CD8-positive, alpha-beta memory T cell (primary cell): ENCODE data around the gene NKAIN4. TPM values are rescaled to one million over a fixed set of nuclear protein-coding genes. Genes with fewer than 3 reads are reported as not detected.
"Not testable (repeated sequence)": the region's sequence is repeated elsewhere in the genome, so short reads cannot be mapped to it uniquely, and the experiment has no call there.

Source experiments
- CTCF ChIA-PET: fragments of 350-600 bp; sonication (Branson Sonifier 250); formaldehyde crosslinking; loops from one replicate; lab custom pipeline; 2021; ENCODE audit warnings: antibody characterized with exemption; lab: Charles Lee
- POLR2A ChIA-PET: fragments of 350-600 bp; sonication (Branson Sonifier 250); formaldehyde crosslinking; loops from one replicate; lab custom pipeline; 2021; ENCODE audit warnings: antibody characterized with exemption; lab: Charles Lee
- DNase-seq, 5 donors: peaks; one replicate each; pipeline versions ENCODE4 v3.0.0 to v3.0.0-alpha.2; 2020 to 2022; ENCODE audit warnings: mixed read lengths in 1 of 5
- H3K27ac ChIP-seq: one replicate; pipeline ENCODE4 v1.7.0; 2013; ENCODE audit warnings: low read depth, mild to moderate bottlenecking, low read length, moderate library complexity
- H3K27me3 ChIP-seq: 2 replicates; pipeline ENCODE4 v1.7.0; 2013; ENCODE audit warnings: low read length, mild to moderate bottlenecking; ENCODE audit not compliant: insufficient read depth, poor library complexity, severe bottlenecking
- H3K36me3 ChIP-seq: 2 replicates; pipeline ENCODE4 v1.7.0; 2013; ENCODE audit warnings: mild to moderate bottlenecking, low read length, moderate library complexity; ENCODE audit not compliant: insufficient read depth
- H3K4me1 ChIP-seq: 2 replicates; pipeline ENCODE4 v1.7.0; 2013; ENCODE audit warnings: mild to moderate bottlenecking, low read length, moderate library complexity; ENCODE audit not compliant: insufficient read depth
- H3K4me3 ChIP-seq: 2 replicates; pipeline ENCODE4 v1.7.0; 2013; ENCODE audit warnings: mild to moderate bottlenecking, low read length
- H3K9me3 ChIP-seq: 2 replicates; pipeline ENCODE4 v1.7.0; 2013; ENCODE audit warnings: mild to moderate bottlenecking, low read length
- H3K27ac Mint-ChIP-seq, 8 donors: one replicate each; pipeline ENCODE4 v1.8.0; 2020 to 2021; ENCODE audit warnings: mixed read lengths in 8 of 8, mild to moderate bottlenecking in 6 of 8, inconsistent platforms in 3 of 8, moderate library complexity in 3 of 8
- H3K27me3 Mint-ChIP-seq, 2 donors: one replicate each; pipeline ENCODE4 v1.8.0; 2020 to 2021; ENCODE audit warnings: mixed read lengths in 2 of 2, mild to moderate bottlenecking in 1 of 2, moderate library complexity in 1 of 2
- H3K36me3 Mint-ChIP-seq, 3 donors: one replicate each; pipeline ENCODE4 v1.8.0; 2020 to 2021; ENCODE audit warnings: mixed read lengths in 3 of 3, inconsistent platforms in 1 of 3, mild to moderate bottlenecking in 1 of 3
- H3K4me1 Mint-ChIP-seq, 3 donors: one replicate each; pipeline ENCODE4 v1.8.0; 2020 to 2021; ENCODE audit warnings: mixed read lengths in 3 of 3, inconsistent platforms in 1 of 3, mild to moderate bottlenecking in 1 of 3
- H3K4me3 Mint-ChIP-seq, 7 donors: one replicate each; pipeline ENCODE4 v1.8.0; 2020 to 2021; ENCODE audit warnings: mixed read lengths in 7 of 7, mild to moderate bottlenecking in 6 of 7, moderate library complexity in 4 of 7, inconsistent platforms in 2 of 7
- H3K9me3 Mint-ChIP-seq, 5 donors: one replicate each; pipeline ENCODE4 v1.8.0; 2020 to 2022; ENCODE audit warnings: mixed read lengths in 5 of 5, mild to moderate bottlenecking in 3 of 5, moderate library complexity in 2 of 5, inconsistent platforms in 1 of 5
- polyA plus RNA-seq: library from polyadenylated mRNA; unstranded; fragments of 300-500 nt; fragmentation: Illumina TruSeq; gene quantifications from one replicate; pipeline ENCODE4 v1.2.3, GENCODE V29; 2021
- total RNA-seq, 2 experiments: library from RNA; stranded (reverse); gene quantifications; one replicate each; pipeline ENCODE4 v1.2.3, GENCODE V29; 2021

The NKAIN4 gene
- total and polyA plus RNA-seq, 3 experiments from 2014 or later, result not detected

GRCh38 chr20:63225082-63225454 lies 29.2 kb downstream of the NKAIN4 start:
- Mint-ChIP-seq H3K27me3 (peaks cover 3 to 31% of the 10 kb centered on the region in 2 donors), H3K4me1 (no peaks in the 10 kb centered on the region), H3K9me3 (no peaks in the 10 kb centered on the region), H3K27ac (peak overlapping the region in 1 of 8 donors; percentile 60), H3K4me3 (no peak overlapping the region), H3K36me3 (peaks cover 0 to 1% (median 0%) of the 10 kb centered on the region in 3 donors)
- POLR2A ChIA-PET, result no interaction called here
- Histone ChIP-seq H3K4me1 (no peaks in the 10 kb centered on the region), H3K9me3 (no peaks in the 10 kb centered on the region), H3K27me3 (peaks cover 8% of the 10 kb centered on the region), H3K27ac (no peak overlapping the region), H3K4me3 (no peak overlapping the region), H3K36me3 (no peaks in the 10 kb centered on the region)
- DNase-seq, result no peak
- CTCF ChIA-PET, result interaction anchor here (1.2 to 4.2 kb wide), 6 partner anchors 9 to 80 kb away, joined by 3 to 27 read pairs (median 3); no protein-coding TSS in a partner anchor

DNA sequence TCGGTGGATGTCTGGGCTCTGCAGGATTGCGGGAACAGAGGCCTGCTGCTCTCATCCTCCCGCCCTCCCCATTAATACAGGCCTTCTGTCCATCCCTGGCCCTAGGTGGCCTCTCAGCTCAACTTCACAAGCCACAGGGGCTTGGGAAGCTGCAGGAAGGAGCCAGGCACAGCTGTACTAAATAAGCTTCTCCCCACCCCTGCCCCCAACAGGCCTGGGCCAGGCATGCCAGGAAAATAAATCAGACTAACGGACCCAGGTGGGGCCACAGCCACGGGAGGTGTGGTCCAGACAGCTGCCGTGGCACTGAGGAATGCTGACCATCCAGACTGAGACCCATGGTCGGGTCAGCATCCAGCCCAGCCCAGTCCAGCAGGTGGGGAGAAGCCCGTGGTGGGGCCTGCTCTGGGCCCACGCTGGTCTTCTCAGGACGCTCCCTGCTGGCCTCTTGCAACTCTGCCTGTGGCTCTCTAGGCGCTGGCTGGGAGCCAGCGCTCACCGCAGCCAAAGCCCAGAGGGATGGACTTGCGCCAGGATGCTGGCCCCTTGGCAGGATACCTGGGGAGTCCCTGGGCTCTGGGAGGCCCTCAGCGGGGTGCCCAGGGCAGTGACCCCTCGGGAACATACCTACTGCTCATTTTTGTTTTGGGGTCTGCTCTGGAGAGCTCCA lies 29.7 kb downstream of the NKAIN4 start:
- no peaks in the 10 kb centered on the region for H3K36me3 ChIP-seq

DNA sequence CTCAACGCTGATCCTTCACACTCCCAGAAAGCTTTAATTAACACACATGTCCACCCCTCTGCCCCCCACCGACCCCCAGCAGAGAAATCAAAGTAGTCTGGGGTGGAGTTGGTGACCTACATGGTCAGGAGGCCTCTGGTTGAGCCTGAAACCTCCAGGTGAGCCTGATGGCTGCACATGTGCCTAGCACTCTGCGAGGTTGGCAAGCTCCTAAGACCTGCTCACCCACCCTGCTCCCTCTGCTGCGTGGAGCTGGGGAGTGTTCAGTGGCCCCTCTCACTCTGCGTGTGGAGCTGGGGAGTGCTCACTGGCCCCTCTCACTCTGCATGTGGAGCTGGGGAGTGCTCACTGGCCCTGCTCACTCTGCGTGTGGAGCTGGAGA lies 30.4 kb downstream of the NKAIN4 start:
- Histone ChIP-seq H3K27me3 (no peaks in the 10 kb centered on the region), H3K36me3 (no peaks in the 10 kb centered on the region), H3K9me3 (no peaks in the 10 kb centered on the region), H3K27ac (no peak overlapping the region), H3K4me3 (no peak overlapping the region), H3K4me1 (no peaks in the 10 kb centered on the region)
- Mint-ChIP-seq H3K36me3 (peaks cover 0 to 1% (median 0%) of the 10 kb centered on the region in 3 donors), H3K4me1 (no peaks in the 10 kb centered on the region), H3K27ac (no peak overlapping the region), H3K9me3 (no peaks in the 10 kb centered on the region), H3K27me3 (peaks cover 3 to 22% of the 10 kb centered on the region in 2 donors), H3K4me3 (no peak overlapping the region)
- CTCF ChIA-PET, result interaction anchor here (1.0 to 4.2 kb wide), 25 partner anchors 9 to 166 kb away, joined by 3 to 27 read pairs (median 5); partner anchors contain the start of genes COL20A1, NKAIN4 and YTHDF1
- no peak for DNase-seq
- POLR2A ChIA-PET, result no interaction called here

More for the DNA sequence above, 29.7 kb downstream of the NKAIN4 start:
- H3K36me3 Mint-ChIP-seq, result peaks cover 0 to 1% (median 0%) of the 10 kb centered on the region in 3 donors
- no peak overlapping the region for H3K4me3 Mint-ChIP-seq
- no peaks in the 10 kb centered on the region for H3K4me1 Mint-ChIP-seq
- Histone ChIP-seq H3K9me3 (no peaks in the 10 kb centered on the region), H3K4me3 (no peak overlapping the region), H3K4me1 (no peaks in the 10 kb centered on the region), H3K27me3 (peaks cover 6% of the 10 kb centered on the region), H3K27ac (no peak overlapping the region)
- no peak for DNase-seq
- H3K27me3 Mint-ChIP-seq, result peaks cover 3 to 29% of the 10 kb centered on the region in 2 donors
- CTCF ChIA-PET, result interaction anchor here (1.2 to 4.2 kb wide), 14 partner anchors 9 to 157 kb away, joined by 3 to 27 read pairs (median 6); partner anchors contain the start of gene YTHDF1
- H3K9me3 Mint-ChIP-seq, result no peaks in the 10 kb centered on the region
- POLR2A ChIA-PET, result no interaction called here
- H3K27ac Mint-ChIP-seq, result no peak overlapping the region

GRCh38 chr20:63223121-63223825 lies 31.0 kb downstream of the NKAIN4 start:
- no peaks in the 10 kb centered on the region for H3K9me3 ChIP-seq
- Mint-ChIP-seq H3K27me3 (peaks cover 1 to 17% of the 10 kb centered on the region in 2 donors), H3K27ac (no peak overlapping the region), H3K4me1 (no peaks in the 10 kb centered on the region), H3K36me3 (peaks cover 0 to 1% (median 0%) of the 10 kb centered on the region in 3 donors), H3K9me3 (no peaks in the 10 kb centered on the region), H3K4me3 (no peak overlapping the region)
- CTCF ChIA-PET, result interaction anchor here (1.0 to 4.2 kb wide), 27 partner anchors 8 to 167 kb away, joined by 3 to 27 read pairs (median 4); partner anchors contain the start of genes COL20A1, NKAIN4 and YTHDF1
- no peak overlapping the region for H3K4me3 ChIP-seq
- no peak overlapping the region for H3K27ac ChIP-seq
- POLR2A ChIA-PET, result no interaction called here
- peak in 3 of 5 donors; percentile 23 to 60 (median 41) for DNase-seq
- H3K27me3 ChIP-seq, result no peaks in the 10 kb centered on the region
- H3K4me1 ChIP-seq, result no peaks in the 10 kb centered on the region
- H3K36me3 ChIP-seq, result no peaks in the 10 kb centered on the region

GRCh38 chr20:63222541-63222940 lies 31.7 kb downstream of the NKAIN4 start:
- no peaks in the 10 kb centered on the region for H3K9me3 Mint-ChIP-seq
- H3K36me3 ChIP-seq, result no peaks in the 10 kb centered on the region
- no peaks in the 10 kb centered on the region for H3K4me1 ChIP-seq
- H3K4me1 Mint-ChIP-seq, result no peaks in the 10 kb centered on the region
- H3K27me3 ChIP-seq, result no peaks in the 10 kb centered on the region
- no peak overlapping the region for H3K4me3 Mint-ChIP-seq
- CTCF ChIA-PET, result interaction anchor here (1.0 to 4.2 kb wide), 14 partner anchors 11 to 166 kb away, joined by 3 to 27 read pairs (median 5); partner anchors contain the start of genes COL20A1 and NKAIN4
- H3K27ac Mint-ChIP-seq, result no peak overlapping the region
- no peak overlapping the region for H3K4me3 ChIP-seq
- H3K9me3 ChIP-seq, result no peaks in the 10 kb centered on the region
- POLR2A ChIA-PET, result no interaction called here
- no peak for DNase-seq
- H3K27ac ChIP-seq, result no peak overlapping the region
- peaks cover 0 to 1% (median 0%) of the 10 kb centered on the region in 3 donors for H3K36me3 Mint-ChIP-seq
- peaks cover 1 to 17% of the 10 kb centered on the region in 2 donors for H3K27me3 Mint-ChIP-seq

DNA sequence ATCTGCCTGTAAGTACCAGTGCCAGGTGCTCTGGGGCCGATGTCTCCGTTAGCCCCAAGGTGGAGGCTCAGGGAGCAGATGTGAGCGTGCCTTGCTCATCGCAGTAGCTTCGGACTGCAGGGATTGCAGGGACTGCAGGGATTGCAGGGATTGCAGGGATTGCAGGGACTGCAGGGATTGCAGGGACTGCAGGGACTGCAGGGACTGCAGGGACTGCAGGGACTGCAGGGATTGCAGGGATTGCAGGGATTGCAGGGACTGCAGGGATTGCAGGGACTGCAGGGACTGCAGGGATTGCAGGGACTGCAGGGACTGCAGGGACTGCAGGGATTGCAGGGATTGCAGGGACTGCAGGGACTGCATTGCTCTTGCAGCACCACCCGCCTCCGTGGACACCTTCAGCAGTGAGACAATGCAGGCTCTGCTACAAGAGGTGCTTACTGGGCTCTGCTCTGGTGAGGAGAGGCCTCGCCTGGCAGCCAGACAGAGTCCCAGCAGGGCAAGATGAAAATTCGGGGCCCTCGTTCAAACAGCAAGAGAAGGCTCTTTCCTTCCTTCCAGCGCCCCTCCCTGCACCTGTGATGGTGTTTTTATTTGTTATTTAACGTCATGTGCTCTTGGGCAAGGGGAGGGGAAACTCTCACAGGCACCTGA lies 32.7 kb downstream of the NKAIN4 start:
- CTCF ChIA-PET, result interaction anchor here (4.2 kb wide), 1 partner anchor 12 kb away, joined by 27 read pairs; no protein-coding TSS in a partner anchor

DNA sequence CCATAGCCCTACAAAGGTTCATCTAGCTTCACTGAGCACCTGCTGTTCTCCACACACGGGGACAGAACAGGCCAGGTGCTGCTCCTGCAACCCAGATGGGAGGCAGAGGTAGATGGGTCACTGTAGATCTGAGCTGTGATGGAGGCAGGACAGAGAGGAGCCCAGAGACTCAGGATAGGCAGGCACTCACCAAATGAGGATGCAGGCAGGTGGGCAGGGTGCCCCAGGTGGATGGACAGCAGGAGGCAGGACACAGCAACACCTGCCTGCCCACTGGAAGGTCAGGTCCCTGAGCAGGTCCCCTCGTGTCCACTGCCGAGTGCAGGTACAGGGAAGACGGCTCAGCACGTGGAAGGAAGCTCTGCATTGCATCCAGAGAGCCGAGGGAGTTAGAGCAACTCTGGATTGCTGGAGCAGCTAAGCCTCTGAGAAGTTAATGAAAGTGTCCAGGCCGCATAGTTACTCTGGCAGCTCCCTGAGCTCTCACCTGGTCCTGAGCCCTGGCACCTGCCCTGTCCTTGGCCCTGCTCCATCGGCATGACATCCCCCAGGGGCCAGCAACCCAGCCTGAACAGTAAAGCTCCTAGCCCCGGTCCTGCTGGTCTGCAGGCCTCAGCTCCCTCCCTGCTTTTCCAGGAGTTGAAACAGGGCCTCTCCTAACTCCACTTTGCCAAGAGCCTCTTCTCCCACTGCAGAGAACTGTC lies 33.4 kb downstream of the NKAIN4 start:
- Mint-ChIP-seq H3K4me3 (peak overlapping the region in 2 of 7 donors; percentile 75 to 80), H3K27me3 (peaks cover 1 to 15% of the 10 kb centered on the region in 2 donors), H3K27ac (no peak overlapping the region), H3K36me3 (peaks cover 0 to 1% (median 1%) of the 10 kb centered on the region in 3 donors), H3K9me3 (no peaks in the 10 kb centered on the region), H3K4me1 (peaks cover 5 to 7% (median 7%) of the 10 kb centered on the region in 3 donors)
- Histone ChIP-seq H3K36me3 (no peaks in the 10 kb centered on the region), H3K27me3 (no peaks in the 10 kb centered on the region), H3K27ac (no peak overlapping the region), H3K9me3 (no peaks in the 10 kb centered on the region), H3K4me1 (peaks cover 5% of the 10 kb centered on the region), H3K4me3 (no peak overlapping the region)
- DNase-seq, result peak in 1 of 5 donors; percentile 13
- POLR2A ChIA-PET, result no interaction called here
- CTCF ChIA-PET, result no interaction called here

More for the DNA sequence above, 32.7 kb downstream of the NKAIN4 start:
- H3K4me3 ChIP-seq, H3K27me3 ChIP-seq, H3K4me1 Mint-ChIP-seq, H3K9me3 Mint-ChIP-seq, H3K36me3 Mint-ChIP-seq, DNase-seq, H3K27ac ChIP-seq, H3K36me3 ChIP-seq, H3K9me3 ChIP-seq, H3K27ac Mint-ChIP-seq, POLR2A ChIA-PET, H3K4me1 ChIP-seq: not testable (repeated sequence)
- peaks cover 1 to 15% of the 10 kb centered on the region in 2 donors for H3K27me3 Mint-ChIP-seq
- H3K4me3 Mint-ChIP-seq, result peak overlapping the region in 1 of 7 donors; percentile 36
